DOHH2 (cell line): Measurements from ENCODE around the gene TMLHE.

Experiments
- H3F3A ChIP-seq: fragments of 200-600 bp; sonication (generic), shearing (Covaris generic); 2 replicates; pipeline ENCODE4 v1.6.0; 2016; ENCODE audit warnings: antibody characterized with exemption, mild to moderate bottlenecking; ENCODE audit not compliant: control insufficient read depth, insufficient read depth
- H3K27ac ChIP-seq: fragments of 200-600 bp; sonication (generic); 2 replicates; pipeline ENCODE4 v1.5.1; 2014; ENCODE audit warnings: low read depth, mild to moderate bottlenecking, low read length, moderate library complexity
- H3K27me3 ChIP-seq: fragments of 200-600 bp; sonication (generic); 2 replicates; pipeline ENCODE4 v1.6.1; 2014; ENCODE audit warnings: mild to moderate bottlenecking, low read length, mixed read lengths; ENCODE audit not compliant: control insufficient read depth
- H3K36me3 ChIP-seq: fragments of 200-600 bp; sonication (generic); 2 replicates; pipeline ENCODE4 v1.6.1; 2014; ENCODE audit warnings: mild to moderate bottlenecking, low read length, moderate library complexity, mixed read lengths; ENCODE audit not compliant: control insufficient read depth
- H3K4me1 ChIP-seq: fragments of 200-600 bp; sonication (generic); 2 replicates; pipeline ENCODE4 v1.6.1; 2014; ENCODE audit warnings: mild to moderate bottlenecking, low read length, mixed read lengths; ENCODE audit not compliant: control insufficient read depth
- H3K4me2 ChIP-seq: fragments of 200-600 bp; sonication (generic); 2 replicates; pipeline ENCODE4 v1.6.0; 2014; ENCODE audit warnings: mild to moderate bottlenecking, low read length, moderate library complexity
- H3K4me3 ChIP-seq: fragments of 200-600 bp; sonication (generic); 2 replicates; pipeline ENCODE4 v1.5.1; 2014; ENCODE audit warnings: mild to moderate bottlenecking, low read length, mixed read lengths
- H3K79me2 ChIP-seq: fragments of 200-600 bp; sonication (generic); 2 replicates; pipeline ENCODE4 v1.6.1; 2014; ENCODE audit warnings: mild to moderate bottlenecking, low read length, mixed read lengths; ENCODE audit not compliant: control insufficient read depth
- H3K9me2 ChIP-seq: fragments of 200-600 bp; sonication (generic); replicated peaks from 2 replicates; pipeline ENCODE4 v1.6.1; 2014; ENCODE audit warnings: mild to moderate bottlenecking, low read length, mixed read lengths; ENCODE audit not compliant: control insufficient read depth
- H3K9me3 ChIP-seq: fragments of 200-600 bp; sonication (generic); 2 replicates; pipeline ENCODE4 v1.6.1; 2014; ENCODE audit warnings: antibody characterized with exemption, low read length, mixed read lengths; ENCODE audit not compliant: control insufficient read depth, insufficient read depth
- H4K20me1 ChIP-seq: fragments of 200-600 bp; sonication (generic); 2 replicates; pipeline ENCODE4 v1.6.0; 2014; ENCODE audit warnings: low read depth, mild to moderate bottlenecking, antibody characterized with exemption, low read length, moderate library complexity; ENCODE audit not compliant: control insufficient read depth, insufficient read depth
- CTCF ChIP-seq: fragments of 200-600 bp; sonication (generic); IDR thresholded peaks from one replicate; pipeline ENCODE4 v1.5.1; 2014; ENCODE audit warnings: antibody characterized with exemption, mild to moderate bottlenecking, low read depth, low read length; ENCODE audit not compliant: poor library complexity, severe bottlenecking
- EZH2phosphoT487 ChIP-seq: fragments of 200-600 bp; sonication (generic); IDR thresholded peaks from 2 replicates; pipeline ENCODE4 v1.6.1; 2017; ENCODE audit warnings: borderline replicate concordance, mild to moderate bottlenecking, antibody characterized with exemption, low read length, moderate library complexity, mixed read lengths

TMLHE gene

GRCh38 chrX:155612312-155613224 lies at the start of gene TMLHE, which contains the start of gene SPRY3:
TMLHE (minus strand) TSS chrX:155612952; CDS start chrX:155545276, 67,676 bp downstream.
SPRY3 (plus strand) TSS chrX:155612586.
- Histone ChIP-seq H3K36me3 (no peaks in the 10 kb centered on the region), H3K4me2 (peak within 1 kb of the TSS; percentile 82), H3K4me1 (peaks cover 14% of the 10 kb centered on the region; the same call in 1 of the 2 replicates), H3K4me3 (peak within 1 kb of the TSS; percentile 86), H3K27ac (peak within 1 kb of the TSS; percentile 38), H4K20me1 (no peaks in the 10 kb centered on the region), H3K27me3 (no peaks in the 10 kb centered on the region), H3K79me2 (peaks cover 24% of the 10 kb centered on the region), H3K9me2 (no peaks in the 10 kb centered on the region), H3K9me3 (no peaks in the 10 kb centered on the region), H3F3A (no peaks in the 10 kb centered on the region)
- TF ChIP-seq CTCF: no peak
- TF ChIP-seq EZH2phosphoT487: no peak

GRCh38 chrX:155662282-155662681 lies 49.5 kb upstream of the TMLHE start:
- no peaks in the 10 kb centered on the region for H3K9me2 ChIP-seq
- H3K4me2 ChIP-seq: no peak overlapping the region
- no peaks in the 10 kb centered on the region for H3K4me1 ChIP-seq
- no peaks in the 10 kb centered on the region for H3K79me2 ChIP-seq
- TF ChIP-seq EZH2phosphoT487: no peak
- TF ChIP-seq CTCF: peak; percentile 17
- no peak overlapping the region for H3K27ac ChIP-seq
- H4K20me1 ChIP-seq: no peaks in the 10 kb centered on the region
- H3K9me3 ChIP-seq: no peaks in the 10 kb centered on the region
- H3K36me3 ChIP-seq: no peaks in the 10 kb centered on the region
- no peaks in the 10 kb centered on the region for H3K27me3 ChIP-seq
- no peak overlapping the region for H3K4me3 ChIP-seq
- no peaks in the 10 kb centered on the region for H3F3A ChIP-seq

GRCh38 chrX:155645180-155645579 lies 32.4 kb upstream of the TMLHE start:
- no peaks in the 10 kb centered on the region for H4K20me1 ChIP-seq
- H3K4me3 ChIP-seq: no peak overlapping the region
- no peaks in the 10 kb centered on the region for H3K36me3 ChIP-seq
- no peak overlapping the region for H3K27ac ChIP-seq
- no peak for TF ChIP-seq CTCF
- no peak for TF ChIP-seq EZH2phosphoT487
- H3K9me3 ChIP-seq: no peaks in the 10 kb centered on the region
- H3K9me2 ChIP-seq: no peaks in the 10 kb centered on the region
- H3K4me2 ChIP-seq: no peak overlapping the region
- no peaks in the 10 kb centered on the region for H3K4me1 ChIP-seq
- H3K79me2 ChIP-seq: no peaks in the 10 kb centered on the region
- no peaks in the 10 kb centered on the region for H3K27me3 ChIP-seq
- no peaks in the 10 kb centered on the region for H3F3A ChIP-seq
